Fibroblast of the aortic adventitia (primary cell): ENCODE data around the gene OCEL1. TPM values are rescaled to one million over a fixed set of nuclear protein-coding genes. Genes with fewer than 3 reads are reported as not detected.
"Not testable (repeated sequence)": the region's sequence is repeated elsewhere in the genome, so short reads cannot be mapped to it uniquely, and the experiment has no call there.

Experiments used
- DNase-seq: peaks from one replicate; pipeline ENCODE4 v3.0.0-alpha.2; 2010; ENCODE audit warnings: low read depth
- H3K4me3 ChIP-seq: 2 replicates; pipeline ENCODE4 v1.5.1; 2011; ENCODE audit warnings: low read depth, mild to moderate bottlenecking, control low read depth, low read length, moderate library complexity
- total RNA-seq: library from RNA; depleted of rRNA; stranded (reverse); fragments of >200 nt; gene quantifications from 2 replicates; pipeline ENCODE4 v1.2.3, GENCODE V29; 2012; ENCODE audit warnings: low replicate concordance
- TF ChIP-seq, protein P1 (sequence below): IDR thresholded peaks from 2 replicates; pipeline ENCODE4 v1.5.1; 2011; ENCODE audit warnings: mild to moderate bottlenecking, low read length, control low read depth, inconsistent platforms; ENCODE audit not compliant: insufficient read depth

Gene OCEL1
- total RNA-seq, 1 donor, result 3.9 TPM

DNA sequence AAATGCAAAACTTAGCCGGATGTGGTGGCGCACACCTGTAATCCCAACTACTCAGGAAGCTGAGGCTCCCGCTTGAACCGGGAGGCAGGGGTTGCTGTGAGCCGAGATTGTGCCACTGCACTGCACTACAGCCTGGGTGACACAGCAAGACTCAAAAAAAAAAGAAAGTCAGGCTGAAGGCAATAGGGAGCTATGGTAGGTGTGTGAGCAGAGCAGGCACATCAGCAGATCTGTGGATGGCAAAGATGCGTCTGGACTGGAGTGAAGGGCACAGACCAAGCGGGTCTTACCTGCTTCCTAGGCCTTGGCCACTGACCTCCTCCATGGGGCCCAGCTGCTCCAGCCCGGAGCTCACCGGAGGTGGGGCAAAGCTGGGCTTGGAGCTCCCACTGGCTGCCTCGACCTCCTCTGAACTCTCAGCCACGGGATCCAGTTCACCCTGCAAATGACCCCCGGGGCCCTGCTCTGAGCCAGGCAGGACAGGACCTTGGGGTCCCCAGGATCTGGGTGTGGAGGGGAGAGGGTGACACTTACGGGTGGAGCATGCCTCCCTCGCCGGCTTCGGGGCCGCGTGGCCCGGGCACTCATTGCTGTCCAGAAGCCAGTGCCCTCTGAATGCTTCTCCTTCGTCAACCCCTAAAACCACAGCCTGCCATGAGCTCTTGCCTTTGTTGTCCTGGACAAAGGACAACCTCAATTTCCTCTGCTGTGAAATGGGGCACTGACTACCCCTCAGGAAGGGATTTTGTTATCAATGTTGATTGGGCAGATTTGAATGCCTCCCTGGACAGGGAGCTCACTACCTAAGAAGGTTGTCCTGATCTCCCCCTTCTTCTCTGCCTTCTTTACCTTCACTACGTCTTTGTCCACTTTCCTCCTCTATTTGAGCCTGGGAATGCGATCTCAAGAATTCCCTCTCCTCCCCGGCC is 38.0 kb downstream of the OCEL1 start:
- TF ChIP-seq, protein P1, sequence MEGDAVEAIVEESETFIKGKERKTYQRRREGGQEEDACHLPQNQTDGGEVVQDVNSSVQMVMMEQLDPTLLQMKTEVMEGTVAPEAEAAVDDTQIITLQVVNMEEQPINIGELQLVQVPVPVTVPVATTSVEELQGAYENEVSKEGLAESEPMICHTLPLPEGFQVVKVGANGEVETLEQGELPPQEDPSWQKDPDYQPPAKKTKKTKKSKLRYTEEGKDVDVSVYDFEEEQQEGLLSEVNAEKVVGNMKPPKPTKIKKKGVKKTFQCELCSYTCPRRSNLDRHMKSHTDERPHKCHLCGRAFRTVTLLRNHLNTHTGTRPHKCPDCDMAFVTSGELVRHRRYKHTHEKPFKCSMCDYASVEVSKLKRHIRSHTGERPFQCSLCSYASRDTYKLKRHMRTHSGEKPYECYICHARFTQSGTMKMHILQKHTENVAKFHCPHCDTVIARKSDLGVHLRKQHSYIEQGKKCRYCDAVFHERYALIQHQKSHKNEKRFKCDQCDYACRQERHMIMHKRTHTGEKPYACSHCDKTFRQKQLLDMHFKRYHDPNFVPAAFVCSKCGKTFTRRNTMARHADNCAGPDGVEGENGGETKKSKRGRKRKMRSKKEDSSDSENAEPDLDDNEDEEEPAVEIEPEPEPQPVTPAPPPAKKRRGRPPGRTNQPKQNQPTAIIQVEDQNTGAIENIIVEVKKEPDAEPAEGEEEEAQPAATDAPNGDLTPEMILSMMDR, result no peak
- no peak for DNase-seq
- H3K4me3 ChIP-seq, result no peak overlapping the region

- DNase-seq, result no peak
- TF ChIP-seq, protein P1, result no peak
- H3K4me3 ChIP-seq, result no peak within 1 kb of the TSS
These were observed 38.6 kb downstream of the OCEL1 start, which contains the start of gene USHBP1 for GRCh38 chr19:17264641-17264979. USHBP1 (minus strand) TSS chr19:17264745; CDS start chr19:17264299, 446 bp downstream.

DNA sequence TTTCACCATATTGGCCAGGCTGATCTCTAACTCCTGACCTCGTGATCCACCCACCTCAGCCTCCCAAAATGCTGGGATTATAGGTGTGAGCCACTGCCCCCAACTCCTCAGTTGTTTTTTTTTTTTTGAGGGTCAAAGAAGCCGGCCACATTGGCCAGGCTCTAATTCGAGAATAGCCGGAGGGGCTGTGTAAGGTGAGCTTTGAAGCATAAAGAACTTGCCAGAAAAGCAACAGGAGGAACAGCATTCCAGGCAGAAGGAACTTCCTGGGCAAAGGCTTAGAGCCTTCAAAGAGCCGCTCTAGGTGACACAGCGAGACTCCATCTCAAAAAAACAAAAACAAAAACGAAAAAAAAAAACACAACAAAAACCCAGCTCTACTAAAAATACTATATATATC is 40.0 kb downstream of the OCEL1 start:
- DNase-seq, result no peak
- TF ChIP-seq, protein P1, result no peak
- no peak overlapping the region for H3K4me3 ChIP-seq

- TF ChIP-seq, protein P1, result no peak
- no peak for DNase-seq
- H3K4me3 ChIP-seq, result no peak overlapping the region
These were observed 40.6 kb downstream of the OCEL1 start for GRCh38 chr19:17266589-17266974.

- TF ChIP-seq, protein P1, result no peak
- H3K4me3 ChIP-seq, result peak within 1 kb of the TSS; percentile 98
- DNase-seq, result peak; percentile 100
These were observed 41.2 kb downstream of the OCEL1 start, which contains the start of gene BABAM1 for GRCh38 chr19:17266975-17267788. BABAM1 (plus strand) TSS chr19:17267443; CDS start chr19:17268807, 1,364 bp downstream.

DNA sequence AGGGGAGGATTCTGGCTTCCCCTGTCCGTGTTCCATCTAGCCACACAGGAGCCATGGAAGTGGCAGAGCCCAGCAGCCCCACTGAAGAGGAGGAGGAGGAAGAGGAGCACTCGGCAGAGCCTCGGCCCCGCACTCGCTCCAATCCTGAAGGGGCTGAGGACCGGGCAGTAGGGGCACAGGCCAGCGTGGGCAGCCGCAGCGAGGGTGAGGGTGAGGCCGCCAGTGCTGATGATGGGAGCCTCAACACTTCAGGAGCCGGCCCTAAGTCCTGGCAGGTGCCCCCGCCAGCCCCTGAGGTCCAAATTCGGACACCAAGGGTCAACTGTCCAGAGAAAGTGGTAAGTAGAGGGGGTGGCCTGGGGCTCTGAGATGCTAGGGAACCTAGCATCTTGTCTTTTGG is 42.7 kb downstream of the OCEL1 start:
- TF ChIP-seq, protein P1, result no peak
- DNase-seq, result no peak
- H3K4me3 ChIP-seq, result no peak overlapping the region

DNA sequence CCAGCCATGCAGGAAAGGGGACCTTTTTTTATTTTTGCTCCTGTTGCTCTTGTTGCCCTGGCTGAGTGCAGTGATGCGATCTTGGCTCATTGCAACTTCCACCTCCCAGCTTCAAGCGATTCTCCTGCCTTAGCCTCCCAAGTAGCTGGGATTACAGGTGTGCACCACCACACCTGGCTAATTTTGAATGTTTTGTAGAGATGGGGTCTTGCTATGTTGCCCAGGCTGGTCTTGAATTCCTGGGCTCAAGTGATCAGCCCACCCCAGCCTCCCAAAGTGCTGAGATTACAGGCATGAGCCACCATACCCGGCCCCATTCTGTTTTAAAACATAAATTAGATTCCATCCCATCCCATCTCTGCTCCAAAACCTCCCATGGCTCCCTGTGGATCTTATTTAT is 48.9 kb downstream of the OCEL1 start:
- H3K4me3 ChIP-seq, DNase-seq: not testable (repeated sequence)
